ENCODE data around the gene GADD45A.
A peak's percentile ranks its signal among the peaks of the same experiment; 100 is the strongest.

Gene GADD45A

GRCh38 chr1:67666636-67667035 is 18.4 kb upstream of the GADD45A start:
- no peak for DNase-seq (ENCODE audit: low read depth in 1 of 2, low spot score in 1 of 2)

DNA sequence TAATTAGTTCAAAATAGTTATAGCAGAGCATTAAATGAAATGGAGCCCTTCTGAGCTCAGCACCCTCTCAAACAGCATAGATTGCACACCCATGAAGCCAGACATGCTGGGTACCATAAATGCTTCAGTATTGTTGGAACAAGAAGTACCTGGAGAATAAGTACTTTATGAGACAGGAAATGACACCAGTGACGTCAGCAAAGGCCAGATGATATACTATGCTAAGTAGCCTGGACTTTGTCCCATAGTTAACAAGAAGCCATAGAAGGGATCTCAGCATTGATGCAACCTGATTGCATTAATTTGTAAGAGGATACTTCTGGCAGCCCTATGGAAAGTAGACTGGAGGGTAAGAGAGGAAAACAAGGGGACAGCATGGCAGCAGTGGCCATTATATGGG is 16.3 kb upstream of the GADD45A start:
- no peak for DNase-seq (ENCODE audit: low read depth in 1 of 2, low spot score in 1 of 2)

GRCh38 chr1:67672260-67672803 is 12.7 kb upstream of the GADD45A start:
- DNase-seq (ENCODE audit: low read depth in 1 of 2, low spot score in 1 of 2): no peak

- no peak for DNase-seq (ENCODE audit: low read depth in 1 of 2, low spot score in 1 of 2)
These were observed 11.4 kb upstream of the GADD45A start for GRCh38 chr1:67673468-67674201.

- DNase-seq (ENCODE audit: low read depth in 1 of 2, low spot score in 1 of 2): no peak
These were observed 10.6 kb upstream of the GADD45A start for GRCh38 chr1:67674260-67675011.

DNA sequence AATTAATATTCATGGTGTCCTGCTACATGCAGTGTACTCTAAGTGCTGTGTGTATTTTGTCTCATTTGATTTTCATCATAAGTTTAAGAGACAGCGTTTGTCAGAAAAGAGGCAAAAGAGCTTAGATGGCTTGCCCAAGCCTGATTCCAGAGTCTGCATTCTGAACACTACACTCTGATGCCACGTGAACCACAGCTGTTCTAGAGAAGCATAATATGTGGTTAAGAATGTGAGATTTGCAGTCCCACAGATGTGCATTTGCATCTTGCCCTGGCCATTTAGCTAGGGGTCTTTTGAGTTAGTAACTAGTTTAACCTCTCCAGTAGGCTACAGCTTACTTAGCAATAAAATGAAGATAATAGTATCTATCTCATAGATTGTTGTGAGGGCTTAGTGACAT is 9.2 kb upstream of the GADD45A start:
- no peak for DNase-seq (ENCODE audit: low read depth in 1 of 2, low spot score in 1 of 2)

- no peak for DNase-seq (ENCODE audit: low read depth in 1 of 2, low spot score in 1 of 2)
These were observed 8.7 kb upstream of the GADD45A start for GRCh38 chr1:67676287-67676686.

GRCh38 chr1:67676946-67677345 is 8.1 kb upstream of the GADD45A start:
- no peak for DNase-seq (ENCODE audit: low read depth in 1 of 2, low spot score in 1 of 2)

DNA sequence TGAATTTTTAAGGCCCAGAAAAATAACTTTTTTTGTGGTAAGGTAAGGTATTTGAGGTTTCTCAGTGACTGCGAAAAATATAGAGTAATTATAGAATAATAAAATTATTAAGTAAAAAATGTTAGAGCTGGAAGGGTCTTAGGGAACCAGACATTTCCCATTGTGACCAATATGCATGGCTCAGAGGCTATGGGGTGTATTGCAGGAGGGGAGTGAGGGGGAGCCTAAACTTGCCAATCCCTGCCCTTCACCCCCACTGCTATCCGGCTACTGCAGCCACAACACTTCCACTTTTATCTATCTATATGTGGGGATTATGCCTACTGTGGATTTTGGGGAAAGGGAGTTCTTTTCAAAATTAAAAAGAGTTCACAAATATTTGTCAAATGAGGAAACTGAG is 7.6 kb upstream of the GADD45A start:
- no peak for DNase-seq (ENCODE audit: low read depth in 1 of 2, low spot score in 1 of 2)

- no peak for DNase-seq (ENCODE audit: low read depth in 1 of 2, low spot score in 1 of 2)
These were observed 7.1 kb upstream of the GADD45A start for GRCh38 chr1:67677930-67678329.

- no peak for DNase-seq (ENCODE audit: low read depth in 1 of 2, low spot score in 1 of 2)
These were observed 5.3 kb upstream of the GADD45A start for GRCh38 chr1:67679691-67680090.

DNA sequence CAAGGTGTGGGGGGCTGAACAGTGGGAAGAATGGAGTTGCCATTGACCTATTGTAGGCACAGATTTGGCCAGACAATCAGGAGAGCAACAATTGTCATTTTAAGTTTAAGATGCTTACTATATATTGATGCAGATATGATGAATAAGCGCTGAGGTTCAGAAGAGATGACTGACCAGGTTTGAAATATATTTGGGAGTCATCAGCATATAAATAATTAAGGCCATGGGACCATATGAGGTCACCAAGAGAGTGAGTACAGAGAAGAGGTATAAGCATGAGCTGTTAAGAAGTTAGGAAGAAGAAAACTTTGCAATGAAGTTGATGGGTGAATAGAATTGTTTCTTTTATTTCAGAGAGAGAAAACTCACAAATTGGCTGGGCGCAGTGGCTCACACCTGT is 4.5 kb upstream of the GADD45A start:
- no peak for DNase-seq (ENCODE audit: low read depth in 1 of 2, low spot score in 1 of 2)

- DNase-seq (ENCODE audit: low read depth in 1 of 2, low spot score in 1 of 2): no peak
These were observed 2.3 kb upstream of the GADD45A start for GRCh38 chr1:67682659-67683197.

GRCh38 chr1:67683316-67683715 is 1.7 kb upstream of the GADD45A start:
- no peak for DNase-seq (ENCODE audit: low read depth in 1 of 2, low spot score in 1 of 2)

- DNase-seq (ENCODE audit: low read depth in 1 of 2, low spot score in 1 of 2): peak in 1 of 2 donors; percentile 8
These were observed 1.1 kb upstream of the GADD45A start for GRCh38 chr1:67683766-67684525.

GRCh38 chr1:67684526-67685066 is 405 bp upstream of the GADD45A start:
- DNase-seq (ENCODE audit: low read depth in 1 of 2, low spot score in 1 of 2): no peak

DNA sequence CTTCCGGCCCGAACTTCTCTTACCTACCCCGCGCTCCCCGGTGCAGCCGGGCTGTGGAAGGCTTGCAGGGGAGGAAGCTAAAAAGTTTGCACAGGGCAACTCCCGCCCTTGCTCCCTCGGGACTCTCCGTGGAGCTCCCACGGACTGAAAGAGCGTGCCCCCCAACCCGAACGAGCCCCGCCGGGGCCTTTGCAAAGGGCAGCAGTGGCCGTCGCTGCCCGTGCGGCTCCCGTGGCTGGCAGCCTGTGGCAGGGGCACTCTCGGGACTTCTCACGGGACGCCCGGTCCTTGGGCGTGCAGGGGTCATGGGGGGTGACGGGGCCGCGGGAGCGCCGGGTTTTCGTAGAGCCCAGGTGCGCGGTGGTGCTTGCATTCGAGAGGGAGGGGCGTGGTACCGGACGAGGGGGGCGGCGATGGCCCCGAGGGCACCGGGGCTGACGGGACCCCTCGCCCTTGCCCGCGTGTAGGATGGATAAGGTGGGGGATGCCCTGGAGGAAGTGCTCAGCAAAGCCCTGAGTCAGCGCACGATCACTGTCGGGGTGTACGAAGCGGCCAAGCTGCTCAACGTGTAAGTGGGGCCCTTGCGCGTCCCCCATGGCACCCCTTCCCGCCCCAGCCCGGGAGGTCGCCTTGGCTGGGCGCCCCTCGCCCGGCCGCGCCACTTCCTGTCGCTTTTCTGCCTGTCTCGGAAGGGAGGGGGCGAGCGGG is 711 bp downstream of the GADD45A start:
- peak; percentile 13 to 55 for DNase-seq (ENCODE audit: low read depth in 1 of 2, low spot score in 1 of 2)

DNA sequence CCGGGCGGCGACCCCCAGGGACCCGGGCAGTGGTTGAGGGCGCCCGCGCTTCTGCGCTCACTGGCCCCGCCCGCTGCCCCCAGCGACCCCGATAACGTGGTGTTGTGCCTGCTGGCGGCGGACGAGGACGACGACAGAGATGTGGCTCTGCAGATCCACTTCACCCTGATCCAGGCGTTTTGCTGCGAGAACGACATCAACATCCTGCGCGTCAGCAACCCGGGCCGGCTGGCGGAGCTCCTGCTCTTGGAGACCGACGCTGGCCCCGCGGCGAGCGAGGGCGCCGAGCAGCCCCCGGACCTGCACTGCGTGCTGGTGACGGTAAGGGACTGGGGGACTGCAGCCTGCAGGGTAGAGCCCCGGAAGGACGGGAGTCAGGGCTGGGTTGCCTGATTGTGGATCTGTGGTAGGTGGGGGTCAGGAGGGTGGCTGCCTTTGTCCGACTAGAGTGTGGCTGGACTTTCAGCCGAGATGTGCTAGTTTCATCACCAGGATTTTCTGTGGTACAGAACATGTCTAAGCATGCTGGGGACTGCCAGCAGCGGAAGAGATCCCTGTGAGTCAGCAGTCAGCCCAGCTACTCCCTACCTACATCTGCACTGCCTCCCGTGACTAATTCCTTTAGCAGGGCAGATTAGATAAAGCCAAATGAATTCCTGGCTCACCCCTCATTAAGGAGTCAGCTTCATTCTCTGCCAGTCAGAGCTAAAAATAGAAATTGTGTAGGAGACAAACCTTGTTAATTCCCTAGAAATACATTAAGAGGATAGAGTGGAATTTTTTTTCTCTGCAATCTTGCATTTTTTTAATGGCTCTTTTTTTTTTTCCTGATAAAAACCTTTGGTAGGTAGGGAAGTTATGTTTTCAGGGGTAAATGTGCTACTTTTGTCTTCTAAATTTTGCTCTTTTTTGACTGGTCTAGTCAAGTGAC is 1.5 kb downstream of the GADD45A start:
- DNase-seq (ENCODE audit: low read depth in 1 of 2, low spot score in 1 of 2): peak; percentile 24 to 30

DNA sequence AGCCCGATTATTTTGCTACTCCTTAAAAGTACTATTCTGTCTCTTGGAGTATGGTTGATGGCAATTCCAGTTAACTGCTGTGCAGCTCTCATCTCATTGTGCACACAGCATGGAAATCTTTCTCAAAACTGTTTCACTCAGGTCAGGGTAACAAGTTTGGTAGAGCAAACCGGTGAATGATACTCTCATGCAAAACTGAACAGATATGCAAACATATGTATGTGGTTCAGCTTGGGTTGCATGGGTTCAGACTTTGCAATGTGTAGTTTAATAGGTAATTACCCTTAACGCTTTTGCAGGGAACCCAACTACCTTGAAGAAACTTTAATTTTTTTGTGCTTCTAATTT is 2.2 kb downstream of the GADD45A start:
- no peak for DNase-seq (ENCODE audit: low read depth in 1 of 2, low spot score in 1 of 2)

DNA sequence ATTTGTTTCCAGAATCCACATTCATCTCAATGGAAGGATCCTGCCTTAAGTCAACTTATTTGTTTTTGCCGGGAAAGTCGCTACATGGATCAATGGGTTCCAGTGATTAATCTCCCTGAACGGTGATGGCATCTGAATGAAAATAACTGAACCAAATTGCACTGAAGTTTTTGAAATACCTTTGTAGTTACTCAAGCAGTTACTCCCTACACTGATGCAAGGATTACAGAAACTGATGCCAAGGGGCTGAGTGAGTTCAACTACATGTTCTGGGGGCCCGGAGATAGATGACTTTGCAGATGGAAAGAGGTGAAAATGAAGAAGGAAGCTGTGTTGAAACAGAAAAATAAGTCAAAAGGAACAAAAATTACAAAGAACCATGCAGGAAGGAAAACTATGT is 2.6 kb downstream of the GADD45A start:
- no peak for DNase-seq (ENCODE audit: low read depth in 1 of 2, low spot score in 1 of 2)
